Activated T-cell treated with anti-CD3 and anti-CD28 coated beads for 1 hour (primary cell): ENCODE results near the gene CDCA4.

Experiments used
- DNase-seq: peaks from one replicate; pipeline ENCODE4 v3.0.0-alpha.2; 2020; ENCODE audit warnings: low read depth

CDCA4 gene

DNA sequence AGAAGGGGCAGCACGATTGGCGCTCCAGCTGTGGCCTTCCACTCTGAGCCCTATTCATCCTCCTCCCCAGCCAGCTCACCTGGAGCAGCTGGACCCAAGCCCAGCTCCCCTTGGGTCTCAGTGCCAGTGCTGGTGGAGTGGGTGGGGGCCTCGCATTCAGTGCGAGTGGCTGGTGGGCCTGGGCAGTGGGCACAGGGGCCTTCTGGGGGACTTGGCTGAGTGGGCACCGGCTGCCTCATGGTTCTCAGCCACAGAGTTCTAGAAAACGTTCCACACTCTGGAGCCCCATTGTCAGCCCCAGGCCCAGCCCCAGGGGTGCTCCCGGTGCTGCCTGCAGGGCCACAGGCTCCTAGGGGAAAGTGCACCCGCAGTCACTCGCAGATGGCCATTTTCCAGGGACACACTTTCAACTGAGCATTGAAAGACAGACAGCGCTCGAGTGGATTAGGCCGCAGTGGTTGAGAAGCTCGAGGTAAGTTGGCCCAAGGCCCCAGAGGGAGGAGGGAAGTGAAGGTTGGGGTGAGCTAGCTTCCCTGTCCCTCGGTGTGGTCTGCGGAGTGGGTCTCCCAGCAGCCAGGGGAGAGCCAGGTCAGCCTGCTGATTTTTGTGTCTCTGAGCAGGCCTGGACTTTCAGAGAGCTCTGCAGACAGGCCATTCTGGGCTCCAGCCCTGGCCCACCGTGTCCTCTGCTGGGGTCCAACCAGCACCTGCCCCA lies 31.5 kb downstream of the CDCA4 start:
- no peak for DNase-seq

DNA sequence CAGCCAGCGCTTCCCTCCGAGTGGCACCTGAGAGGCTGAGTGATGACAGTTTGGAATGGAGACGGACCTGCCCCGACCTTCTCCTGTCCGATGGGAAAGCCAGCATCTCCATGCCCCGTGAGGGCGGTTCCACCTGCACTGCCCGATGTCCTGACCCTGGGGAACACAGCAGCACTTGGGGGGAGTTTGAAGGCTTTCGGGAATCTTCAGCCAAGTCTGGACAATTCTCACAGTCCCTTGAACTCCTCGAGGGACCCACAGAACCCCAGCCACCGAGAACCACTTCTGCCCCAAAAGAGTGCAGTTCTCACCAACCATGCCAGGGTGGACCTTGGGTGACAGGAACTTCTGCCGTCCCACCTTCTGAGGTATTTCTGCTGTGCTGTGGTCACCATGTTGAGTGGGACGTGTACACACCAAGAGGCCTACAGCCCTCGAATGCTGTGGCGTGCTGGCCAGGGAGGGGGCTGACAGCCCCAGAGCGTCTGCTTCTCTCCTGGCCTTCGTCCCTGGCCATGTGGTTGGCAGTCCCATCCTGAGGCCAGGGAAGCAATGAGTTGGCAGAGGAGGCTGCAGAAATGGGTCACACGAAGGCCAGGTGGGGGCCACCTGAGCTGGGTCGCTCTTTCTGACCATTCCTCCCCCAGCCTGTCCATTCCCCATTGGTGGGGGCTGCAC lies 34.3 kb downstream of the CDCA4 start:
- DNase-seq = no peak

DNA sequence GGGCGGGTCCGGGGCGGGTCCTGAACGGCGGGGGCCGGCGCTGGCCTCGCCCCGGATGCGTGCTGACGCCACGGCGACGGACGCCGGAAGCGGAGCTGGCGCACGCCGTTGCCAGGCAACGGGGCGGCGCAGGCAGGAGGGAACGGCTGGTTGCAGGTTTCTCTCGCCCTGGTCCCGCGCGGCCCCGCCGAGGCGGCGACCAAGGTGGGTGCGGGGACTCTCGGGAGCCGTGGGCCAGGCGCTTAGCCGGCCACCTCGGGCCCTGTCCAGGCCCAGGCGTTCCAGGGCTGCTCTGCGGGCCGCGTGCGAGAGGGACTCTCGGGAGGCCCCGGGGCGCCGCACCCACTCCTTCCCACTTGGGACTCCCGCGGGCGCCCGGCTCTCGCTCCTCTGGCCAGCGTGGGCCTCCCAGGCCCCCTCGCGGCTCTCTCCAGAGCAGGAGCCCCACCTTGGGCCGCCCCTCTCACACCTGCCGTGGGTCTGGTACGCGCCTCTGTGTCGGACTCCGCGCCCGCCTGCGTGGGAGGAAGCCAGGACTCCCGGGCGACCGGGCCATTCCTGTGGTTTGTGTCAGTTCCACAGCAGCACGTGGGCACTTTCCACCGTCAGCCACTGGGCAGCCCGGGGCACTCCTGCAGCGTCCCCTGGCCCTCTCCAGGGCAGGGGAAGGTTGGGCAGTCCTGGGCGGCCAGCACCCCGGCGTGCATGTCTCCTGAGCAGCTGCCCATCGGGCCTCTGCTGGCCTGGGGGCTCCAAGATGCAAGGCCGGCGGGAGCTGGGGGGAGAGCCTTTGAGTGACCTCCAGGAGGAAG lies 35.0 kb downstream of the CDCA4 start, which contains the start of gene CLBA1:
TSS of gene CLBA1 (plus strand) at position 114 of the 812 bp plus-strand sequence. CDS start at position 758, 644 bp downstream.
- peak; percentile 78 for DNase-seq

- no peak for DNase-seq
Observed at GRCh38 chr14:104984056-104984894, 36.6 kb downstream of the CDCA4 start.

- no peak for DNase-seq
Observed at GRCh38 chr14:104983231-104983721, 37.6 kb downstream of the CDCA4 start.

DNA sequence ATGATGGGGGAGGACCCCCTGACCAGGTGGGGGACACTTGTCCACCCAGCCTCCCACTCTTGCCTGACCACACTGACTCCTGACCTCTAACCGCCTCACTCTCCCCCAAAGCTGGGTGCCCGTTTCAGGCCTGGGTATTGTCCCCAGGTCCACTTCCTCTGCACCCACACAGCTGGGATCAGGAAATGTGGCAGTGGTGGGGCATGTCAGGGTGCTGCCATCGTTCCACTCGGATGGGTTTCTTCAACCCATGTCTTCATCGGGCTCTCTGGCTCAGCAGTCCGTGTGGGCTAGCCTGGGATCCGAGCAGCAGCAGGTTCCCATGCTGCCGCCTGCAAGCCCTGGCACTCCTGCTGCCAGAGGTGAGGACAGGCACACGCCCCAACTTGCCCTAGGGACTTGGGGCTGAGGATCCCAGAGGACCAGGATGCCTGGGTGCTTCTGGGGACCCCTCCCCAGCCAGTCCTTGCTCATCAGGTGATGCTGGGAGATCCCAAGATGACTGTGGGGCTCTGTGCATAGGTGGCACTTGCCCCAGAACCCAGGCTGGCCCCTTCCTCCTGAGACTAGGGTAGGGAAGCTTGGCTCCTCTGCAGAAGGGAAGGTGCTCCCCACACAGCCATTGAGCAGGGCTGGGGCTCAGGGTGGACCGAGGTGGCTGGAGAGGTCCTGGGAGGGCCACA lies 38.2 kb downstream of the CDCA4 start:
- DNase-seq = no peak

DNA sequence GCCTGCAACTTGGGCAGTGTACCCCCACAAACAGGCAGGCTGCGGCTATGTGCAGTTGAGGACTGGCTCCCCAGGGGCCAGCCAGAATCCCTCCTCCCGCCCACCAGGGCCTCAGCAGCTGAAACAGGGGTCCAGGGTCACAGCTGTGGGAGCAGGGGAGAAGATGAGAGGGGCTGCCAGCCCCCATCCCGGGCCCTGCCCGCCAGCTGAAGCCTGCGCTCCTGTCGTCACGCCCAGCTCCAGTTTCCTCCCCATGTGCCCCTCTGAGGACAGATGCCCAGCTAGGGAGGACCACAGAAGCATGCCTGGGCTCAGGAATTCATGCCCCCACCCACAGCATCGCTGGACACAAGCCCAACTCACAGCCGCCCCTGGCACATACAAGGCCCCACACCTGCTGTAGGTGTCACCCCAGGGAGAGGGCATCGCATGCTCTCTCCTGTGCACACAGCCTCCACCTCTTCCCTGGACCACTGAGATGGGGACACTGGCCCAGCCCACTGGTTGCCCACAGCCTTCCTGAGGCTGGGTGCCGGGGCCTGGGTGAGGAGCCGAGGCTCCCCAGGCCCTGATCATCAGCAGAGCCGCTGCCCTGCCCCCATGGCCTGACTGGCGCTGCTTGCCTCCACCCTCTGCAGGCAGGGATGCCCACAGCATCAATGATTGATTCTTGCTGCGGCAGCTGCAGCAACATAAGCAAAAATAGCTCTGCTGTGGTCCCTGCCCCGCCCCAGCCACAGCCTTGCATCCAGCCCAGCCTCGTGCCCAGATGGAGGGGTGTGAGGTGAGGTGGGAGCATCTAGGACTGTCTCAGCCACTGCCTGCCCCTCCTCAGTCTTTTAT lies 39.0 kb downstream of the CDCA4 start:
- DNase-seq = no peak

- DNase-seq = no peak
Observed at GRCh38 chr14:104980611-104981531, 40.0 kb downstream of the CDCA4 start.

- DNase-seq = no peak
Observed at GRCh38 chr14:104979758-104980610, 40.9 kb downstream of the CDCA4 start.

DNA sequence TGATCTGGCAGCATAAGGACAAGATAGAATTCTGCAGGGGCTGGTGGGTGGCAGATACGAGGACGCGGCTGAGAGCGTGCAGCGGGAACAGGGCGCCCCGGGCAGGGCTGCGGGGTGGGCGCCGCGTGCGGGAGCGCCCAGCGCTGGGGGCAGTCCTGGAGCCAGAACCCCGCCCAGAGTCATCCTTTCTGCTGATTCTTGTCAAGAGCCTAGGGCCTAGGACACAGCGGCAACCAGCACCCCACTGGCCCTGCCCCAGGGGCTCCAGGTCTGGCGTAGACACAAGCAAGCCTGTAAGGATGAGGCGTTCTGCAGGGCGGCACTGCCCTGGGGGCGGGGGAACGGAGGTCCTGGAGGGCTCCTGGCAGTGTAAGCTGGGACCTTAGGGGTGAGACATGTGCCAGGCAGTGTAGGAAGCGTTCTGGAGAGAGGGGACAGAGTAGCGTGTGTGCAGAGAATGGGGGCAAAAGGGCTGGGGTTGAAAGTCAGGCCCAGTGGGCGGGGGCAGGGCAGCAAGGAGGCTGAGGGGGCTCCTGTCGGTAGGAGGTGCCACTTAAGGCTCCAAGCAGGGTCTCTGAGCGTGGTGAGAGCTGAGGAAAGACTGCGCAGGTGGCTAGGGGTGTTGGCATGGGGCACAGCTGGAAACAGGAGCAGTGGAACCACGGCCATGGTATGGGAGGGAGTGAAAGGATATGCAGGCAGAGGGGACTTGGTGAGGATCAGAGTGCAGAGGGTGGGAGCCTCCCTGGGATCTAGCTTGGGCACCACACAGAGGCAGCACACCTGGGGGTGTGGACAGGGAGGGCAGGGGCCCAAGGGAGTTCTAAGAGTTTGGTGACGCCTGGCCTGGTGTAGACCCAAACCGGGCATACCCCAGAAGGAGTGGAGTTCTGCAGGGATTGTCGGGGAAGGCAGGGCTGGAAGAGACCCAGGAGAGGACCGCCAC lies 41.9 kb downstream of the CDCA4 start:
- DNase-seq = no peak

GRCh38 chr14:104977681-104978653 lies 42.9 kb downstream of the CDCA4 start, which contains the start of gene AHNAK2:
Gene AHNAK2, minus strand, starts transcription at chr14:104978374. Its CDS starts 137 bp downstream, at chr14:104978237.
- DNase-seq = no peak

GRCh38 chr14:104977008-104977680 lies 43.7 kb downstream of the CDCA4 start:
- no peak for DNase-seq

GRCh38 chr14:104976198-104977007 lies 44.5 kb downstream of the CDCA4 start:
- peak; percentile 88 for DNase-seq
